GM10266 (cell line): ENCODE results near the gene PDE6H.

Experiments
- DNase-seq: peaks from one replicate; pipeline ENCODE4 v3.0.0; 2012; ENCODE audit errors: extremely low spot score
- CTCF ChIP-seq: IDR thresholded peaks from 2 replicates; pipeline ENCODE4 v1.5.1; 2012; ENCODE audit warnings: mild to moderate bottlenecking, low read depth; ENCODE audit not compliant: control insufficient read depth, insufficient read depth; ENCODE audit errors: missing control alignments

PDE6H gene

DNA sequence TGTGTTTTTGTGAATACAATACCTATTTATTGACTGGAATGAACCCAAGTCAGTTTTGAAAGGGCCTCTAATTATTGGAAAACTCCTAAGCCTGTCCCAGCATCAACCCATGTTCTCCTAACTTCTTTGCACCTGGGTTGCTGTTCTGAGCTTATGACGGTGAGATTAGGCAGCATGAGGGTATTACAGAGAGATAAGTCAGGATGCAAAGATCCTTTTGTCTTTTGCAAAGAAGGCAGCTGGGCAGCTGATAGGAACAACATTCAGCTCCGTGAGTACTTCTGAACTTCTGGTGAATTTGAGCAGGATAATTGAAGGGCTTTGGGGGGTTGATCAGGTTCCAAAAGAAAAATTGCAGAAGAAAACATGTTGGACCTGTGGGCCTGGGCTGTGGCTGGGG, at the start of gene PDE6H:
Gene PDE6H, plus strand, starts transcription at position 227 of the 400 bp plus-strand sequence. CDS start 4,971 bp downstream, outside the sequence.
- TF ChIP-seq CTCF = no peak

DNA sequence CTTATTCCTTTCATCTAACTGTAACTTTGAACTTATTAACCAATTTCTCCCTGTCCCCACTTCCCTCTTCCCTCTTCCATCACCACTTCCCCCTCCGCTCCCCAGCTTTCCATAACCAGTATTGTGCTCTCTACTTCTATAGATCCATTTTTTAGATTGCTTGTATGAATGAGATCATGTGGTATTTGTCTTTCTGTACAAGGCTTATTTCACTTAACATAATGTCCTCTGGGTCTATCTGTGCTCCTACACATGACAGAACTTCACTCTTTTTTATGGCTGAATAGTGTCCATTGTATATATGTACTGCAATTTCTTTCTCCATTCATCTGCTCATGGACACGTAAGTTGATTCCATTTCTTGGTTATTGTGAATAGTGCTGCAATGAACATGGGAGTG, 48.9 kb upstream of the PDE6H start:
- TF ChIP-seq CTCF = no peak
- no peak for DNase-seq

More for the DNA sequence above, at the start of gene PDE6H:
- no peak for DNase-seq

DNA sequence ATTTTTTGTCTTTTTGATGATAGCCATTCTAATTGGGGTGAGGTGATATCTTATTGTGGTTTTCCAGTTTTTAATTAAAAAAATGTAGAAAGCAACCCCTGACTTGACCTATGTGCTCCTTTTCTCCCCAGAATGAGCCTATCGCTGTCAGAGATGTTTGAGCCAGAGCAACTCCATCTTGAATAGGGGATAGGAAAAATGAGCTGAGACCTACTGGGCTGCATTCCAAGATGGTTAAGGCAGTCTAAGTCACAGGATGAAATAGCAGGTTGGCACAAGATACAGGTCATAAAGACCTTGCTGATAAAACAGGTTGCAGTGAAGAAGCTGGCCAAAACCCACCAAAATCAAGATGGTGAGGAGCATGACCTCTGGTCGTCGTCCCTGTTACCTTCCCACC, 48.3 kb upstream of the PDE6H start:
- no peak for DNase-seq
- TF ChIP-seq CTCF = no peak

- no peak for DNase-seq
Measured at GRCh38 chr12:14927267-14927666, 45.6 kb upstream of the PDE6H start.

GRCh38 chr12:14928931-14929330, 43.9 kb upstream of the PDE6H start:
- TF ChIP-seq CTCF = no peak
- no peak for DNase-seq

More at GRCh38 chr12:14927267-14927666, 45.6 kb upstream of the PDE6H start:
- no peak for TF ChIP-seq CTCF

DNA sequence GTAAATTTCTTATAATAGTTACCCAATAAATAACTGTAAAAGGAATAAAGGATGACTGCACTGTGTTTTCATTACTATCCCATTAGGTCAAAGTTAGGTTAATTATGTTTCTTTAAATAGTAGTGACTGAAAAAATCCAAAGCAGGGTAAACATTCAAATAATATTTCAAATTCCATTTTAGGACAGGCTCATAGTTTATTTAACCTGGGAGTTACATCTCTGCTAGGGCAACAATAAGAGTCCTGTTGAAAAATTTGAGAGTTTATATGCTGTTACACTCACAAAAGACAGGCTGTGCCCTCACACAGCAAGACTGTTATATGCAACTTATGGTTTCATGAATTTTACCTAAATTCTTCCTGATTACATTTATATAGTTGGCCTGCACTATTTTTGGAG, 42.5 kb upstream of the PDE6H start:
- TF ChIP-seq CTCF = no peak
- no peak for DNase-seq

- no peak for DNase-seq
- TF ChIP-seq CTCF = no peak
Measured at GRCh38 chr12:14931359-14931758, 41.5 kb upstream of the PDE6H start.
